ENCODE results near the gene COX5A.
"Not testable (repeated sequence)": the region's sequence is repeated elsewhere in the genome, so short reads cannot be mapped to it uniquely, and the experiment has no call there.

Gene COX5A

GRCh38 chr15:74895830-74896229, 42.0 kb downstream of the COX5A start:
- no peak for DNase-seq

- not testable (repeated sequence) for DNase-seq
Measured at GRCh38 chr15:74894383-74894782, 43.5 kb downstream of the COX5A start.

DNA sequence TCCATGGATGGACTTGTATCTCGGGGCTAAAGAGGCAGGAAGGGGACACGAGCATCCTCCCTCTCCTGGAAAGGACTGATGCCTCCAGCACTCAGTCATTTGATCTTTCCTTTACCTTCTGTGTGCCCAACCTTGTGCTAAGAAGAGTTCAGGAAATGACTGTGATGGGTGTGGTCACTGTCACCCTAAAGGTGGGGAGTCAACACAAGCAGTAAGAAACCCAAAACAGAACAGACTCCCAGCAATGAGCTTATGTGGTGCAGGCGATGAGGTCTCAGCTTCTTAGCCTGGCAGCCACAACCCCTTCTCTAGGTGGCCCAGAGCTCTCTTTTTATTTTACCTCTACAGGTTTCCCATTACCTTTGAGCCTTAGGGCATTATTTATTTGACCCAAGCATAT, 44.2 kb downstream of the COX5A start:
- DNase-seq: no peak

GRCh38 chr15:74892931-74893330, 44.9 kb downstream of the COX5A start:
- no peak for DNase-seq

DNA sequence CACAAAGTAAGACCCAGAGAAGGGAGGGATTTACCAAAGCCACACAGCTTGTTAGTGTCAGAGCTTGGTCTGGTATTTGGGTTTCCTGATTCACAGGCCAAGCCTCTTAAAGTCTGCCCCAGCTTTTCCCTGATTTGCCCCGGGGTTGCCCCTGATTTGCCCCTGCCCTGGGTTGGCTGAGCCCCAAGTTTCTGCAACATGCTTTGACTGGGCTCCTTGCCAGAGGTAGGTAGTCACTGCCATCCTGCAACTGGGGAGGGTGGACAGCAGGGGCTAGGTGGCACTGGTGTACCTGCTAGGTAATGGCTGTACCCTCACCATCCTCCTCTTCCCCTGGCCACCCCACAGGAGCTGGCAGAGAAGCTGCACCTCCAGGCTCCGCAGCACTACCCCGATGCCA, 45.6 kb downstream of the COX5A start:
- no peak for DNase-seq

GRCh38 chr15:74891469-74891868, 46.4 kb downstream of the COX5A start:
- no peak for DNase-seq

- no peak for DNase-seq
Measured at GRCh38 chr15:74890665-74890960, 47.3 kb downstream of the COX5A start.

- DNase-seq: peak; percentile 95
Measured at GRCh38 chr15:74889883-74890664, 47.8 kb downstream of the COX5A start, which contains the start of gene MPI. TSS of gene MPI (plus strand) at chr15:74890042. CDS start at chr15:74890074, 32 bp downstream.

DNA sequence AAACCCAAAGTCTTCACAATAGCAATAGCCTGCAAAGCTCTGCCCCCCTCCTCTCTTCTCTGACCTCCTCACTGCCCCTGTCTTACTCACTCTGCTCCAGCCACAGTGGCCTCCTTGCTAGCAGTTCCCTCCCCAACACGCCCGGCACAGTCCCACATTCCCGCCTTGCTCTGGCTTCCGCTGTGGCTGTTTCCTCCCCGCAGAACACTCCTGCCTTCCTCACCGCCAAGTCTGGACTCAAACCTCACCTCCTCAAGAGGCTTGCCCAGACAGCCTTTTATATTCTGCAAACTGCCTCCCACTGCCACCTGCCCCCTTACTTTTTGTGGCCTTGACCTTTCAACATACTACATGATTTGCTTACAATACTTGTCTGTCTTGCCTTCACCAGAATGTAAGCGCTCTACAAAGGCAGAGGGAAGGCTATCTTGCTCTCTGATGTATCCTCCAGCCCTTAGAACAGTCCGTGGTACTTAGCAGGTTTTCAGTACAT, 48.4 kb downstream of the COX5A start:
- DNase-seq: no peak

DNA sequence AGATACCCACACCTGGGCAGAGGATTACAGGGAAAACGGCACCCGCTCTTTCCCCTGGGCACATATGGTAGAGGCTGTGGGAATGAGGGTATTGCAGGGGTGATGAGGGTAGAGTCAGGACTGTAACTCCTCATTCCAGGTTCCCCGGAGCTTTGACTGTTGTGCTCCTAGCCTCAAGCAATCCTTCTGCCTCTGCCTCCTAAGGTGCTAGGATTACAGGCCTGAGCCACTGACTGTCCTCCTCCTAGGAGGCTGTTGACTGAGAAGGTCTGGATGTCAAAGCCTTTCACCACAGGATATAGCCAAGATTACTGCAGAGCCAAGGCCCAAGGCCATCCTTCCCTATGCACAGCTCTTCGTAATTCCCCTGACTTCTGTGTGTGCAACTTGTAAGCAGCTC, 49.2 kb downstream of the COX5A start:
- no peak for DNase-seq

- DNase-seq: not testable (repeated sequence)
Measured at GRCh38 chr15:74887537-74888193, 50.2 kb downstream of the COX5A start.

DNA sequence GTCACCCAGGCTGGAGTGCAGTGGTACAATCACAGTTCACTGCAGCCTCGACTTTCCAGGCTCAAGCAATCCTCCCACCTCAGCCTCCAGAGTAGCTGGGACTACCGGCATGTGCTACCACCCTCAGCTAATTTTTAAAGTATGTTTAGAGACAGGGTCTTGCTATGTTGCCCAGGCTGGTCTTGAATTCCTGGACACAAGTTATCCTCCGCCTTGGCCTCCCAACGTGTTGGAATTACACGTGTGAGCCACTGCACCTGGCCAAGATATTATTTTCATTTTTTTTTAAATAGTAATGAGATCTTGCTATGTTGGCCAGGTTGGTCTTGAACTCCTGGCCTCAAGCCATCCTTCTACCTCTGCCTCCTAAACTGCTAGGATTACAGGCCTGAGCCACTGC, 52.4 kb downstream of the COX5A start:
- DNase-seq: no peak

DNA sequence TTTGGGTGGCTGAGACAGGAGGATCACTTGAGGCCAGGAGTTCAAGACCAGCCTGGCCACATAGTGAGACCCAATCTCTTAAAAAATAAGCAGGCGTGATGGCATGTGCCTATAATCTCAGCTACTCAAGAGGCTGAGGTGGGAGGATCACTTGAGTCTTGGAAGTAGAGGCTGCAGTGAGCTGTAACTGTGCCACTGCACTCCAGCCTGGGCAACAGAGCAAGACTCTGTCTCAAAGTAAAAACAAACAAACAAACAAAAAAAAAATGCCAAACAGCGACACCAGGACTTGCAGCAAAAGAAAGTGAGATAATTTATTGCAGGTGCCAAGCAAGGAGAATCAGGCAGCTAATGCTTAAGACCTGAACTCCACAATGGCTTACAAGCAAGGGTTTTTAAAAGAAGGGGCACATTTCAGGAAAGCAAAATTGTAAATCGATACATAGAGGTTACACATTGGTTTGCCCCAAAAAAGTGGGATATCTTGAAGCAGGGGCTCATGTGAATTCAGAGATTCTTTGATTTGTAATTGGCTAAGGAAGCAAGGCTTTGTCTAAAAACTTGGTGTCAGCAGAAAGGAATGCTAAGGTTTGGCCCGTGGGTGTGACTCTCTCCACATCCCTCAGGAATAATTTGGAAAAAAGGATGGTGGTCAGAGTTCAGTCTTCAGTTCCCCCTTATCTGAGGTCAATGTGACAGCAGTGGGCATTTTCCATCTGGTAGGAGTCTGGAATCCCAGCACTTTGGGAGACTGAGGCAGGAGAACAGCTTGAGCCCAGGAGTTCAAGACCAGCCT, 53.2 kb downstream of the COX5A start:
- DNase-seq: no peak

DNA sequence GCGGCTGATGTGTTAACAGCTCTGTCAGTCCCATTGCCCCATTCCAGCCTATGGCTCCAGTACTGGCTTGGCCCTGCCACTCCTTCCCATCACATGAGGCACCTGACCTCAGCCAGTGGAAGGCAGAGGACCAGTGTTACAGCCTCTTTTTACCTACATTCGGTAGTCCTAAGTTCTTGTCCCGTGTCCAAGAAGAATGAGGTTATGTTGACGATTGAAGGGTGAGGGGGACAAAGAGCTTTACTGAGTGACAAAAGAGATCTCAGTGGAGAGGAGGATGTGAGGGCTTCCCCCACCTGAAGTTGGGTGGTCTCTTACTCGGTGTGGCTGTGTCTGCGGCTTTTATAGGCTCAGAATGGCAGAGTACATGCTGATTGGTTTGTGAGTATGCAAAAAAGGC, 55.3 kb downstream of the COX5A start:
- DNase-seq: no peak

- no peak for DNase-seq
Measured at GRCh38 chr15:74878273-74878672, 59.6 kb downstream of the COX5A start.

GRCh38 chr15:74873756-74874424, 64.0 kb downstream of the COX5A start:
- no peak for DNase-seq

GRCh38 chr15:74873036-74873755, 64.7 kb downstream of the COX5A start, which contains the start of gene SCAMP2:
TSS of gene SCAMP2 (minus strand) at chr15:74873365. CDS start at chr15:74873255, 110 bp downstream.
- peak; percentile 100 for DNase-seq

- no peak for DNase-seq
Measured at GRCh38 chr15:74872702-74873035, 65.2 kb downstream of the COX5A start.

GRCh38 chr15:74870436-74871215, 67.2 kb downstream of the COX5A start:
- DNase-seq: no peak

Measured in retina (tissue), 1 donor.